NCI-H345 (cell line): ENCODE results near the gene TTLL4.

Experiments
- DNase-seq: peaks from one replicate; lab custom pipeline; 2025; lab: John Stamatoyannopoulos, UW

The TTLL4 gene

GRCh38 chr2:218785103-218785502, 74.5 kb downstream of the TTLL4 start:
- no peak for DNase-seq

GRCh38 chr2:218786133-218786532, 75.5 kb downstream of the TTLL4 start:
- DNase-seq, result no peak

- no peak for DNase-seq
Measured at GRCh38 chr2:218788529-218789255, 78.1 kb downstream of the TTLL4 start.

- no peak for DNase-seq
Measured at GRCh38 chr2:218792433-218792832, 81.8 kb downstream of the TTLL4 start.

GRCh38 chr2:218796691-218797090, 86.1 kb downstream of the TTLL4 start:
- DNase-seq, result no peak

- DNase-seq, result no peak
Measured at GRCh38 chr2:218798767-218799504, 88.3 kb downstream of the TTLL4 start.

GRCh38 chr2:218799990-218800389, 89.4 kb downstream of the TTLL4 start:
- no peak for DNase-seq

GRCh38 chr2:218802386-218802994, 91.9 kb downstream of the TTLL4 start:
- no peak for DNase-seq

- DNase-seq, result no peak
Measured at GRCh38 chr2:218804817-218805216, 94.2 kb downstream of the TTLL4 start.
